A673 (cell line): Measurements from ENCODE around the gene COX18. TPM values are rescaled to one million over a fixed set of nuclear protein-coding genes. Genes with fewer than 3 reads are reported as not detected.

ENCODE experiments used
- Bru-seq: library from RNA; stranded (reverse); fragments of 400-500 nt; gene quantifications from one replicate; lab custom pipeline; 2021; lab: Mats Ljungman, UMichigan
- BruChase-seq, 2 experiments: library from RNA; stranded (reverse); fragments of 400-500 nt; gene quantifications; one replicate each; lab custom pipeline; 2021; lab: Mats Ljungman, UMichigan
- BruUV-seq: library from RNA; stranded (reverse); fragments of 400-500 nt; replicated peaks from 2 replicates; lab custom pipeline; 2021; lab: Mats Ljungman, UMichigan
- CTCF ChIA-PET: fragments of 300-600 bp; sonication (Branson Sonifier 250); formaldehyde crosslinking; loops from one replicate; lab custom pipeline; 2022; ENCODE audit warnings: antibody characterized with exemption; lab: Charles Lee
- POLR2A ChIA-PET: fragments of 300-600 bp; sonication (Branson Sonifier 250); formaldehyde crosslinking; loops from one replicate; lab custom pipeline; 2022; ENCODE audit warnings: antibody characterized with exemption; ENCODE audit not compliant: low non-redundant PET; lab: Charles Lee
- DNase-seq: peaks from one replicate; pipeline ENCODE4 v3.0.0-alpha.2; 2015; ENCODE audit warnings: low spot score
- H3K27ac ChIP-seq: fragments of 200-600 bp; sonication (generic); 2 replicates; pipeline ENCODE4 v1.5.1; 2016; ENCODE audit warnings: mixed run types, low read depth, mild to moderate bottlenecking, mixed read lengths, antibody characterized with exemption, low read length; ENCODE audit not compliant: poor library complexity, severe bottlenecking
- H3K27me3 ChIP-seq: fragments of 200-600 bp; sonication (generic); replicated peaks from 2 replicates; pipeline ENCODE4 v1.6.1; 2017; ENCODE audit warnings: mixed run types, low read depth, mild to moderate bottlenecking, mixed read lengths, antibody characterized with exemption, low read length; ENCODE audit not compliant: insufficient read depth, poor library complexity
- H3K36me3 ChIP-seq: fragments of 200-600 bp; sonication (generic); 2 replicates; pipeline ENCODE4 v1.6.1; 2016; ENCODE audit warnings: mixed run types, mild to moderate bottlenecking, mixed read lengths, antibody characterized with exemption, low read length; ENCODE audit not compliant: insufficient read depth, poor library complexity, severe bottlenecking
- H3K4me1 ChIP-seq: fragments of 200-600 bp; sonication (generic); 2 replicates; pipeline ENCODE4 v1.6.1; 2017; ENCODE audit warnings: mixed run types, mild to moderate bottlenecking, mixed read lengths, antibody characterized with exemption, low read length; ENCODE audit not compliant: insufficient read depth, poor library complexity, severe bottlenecking
- H3K4me3 ChIP-seq: fragments of 200-600 bp; sonication (generic); 2 replicates; pipeline ENCODE4 v1.5.1; 2016; ENCODE audit warnings: low read depth, mixed run types, mild to moderate bottlenecking, mixed read lengths, low read length; ENCODE audit not compliant: poor library complexity, severe bottlenecking
- H3K9me3 ChIP-seq: fragments of 200-600 bp; sonication (generic); 2 replicates; pipeline ENCODE4 v1.6.1; 2016; ENCODE audit warnings: mixed run types, low read depth, mild to moderate bottlenecking, mixed read lengths, antibody characterized with exemption, low read length; ENCODE audit not compliant: poor library complexity, severe bottlenecking
- EZH2 ChIP-seq: fragments of 200-600 bp; sonication (generic); IDR thresholded peaks from 2 replicates; pipeline ENCODE4 v1.6.1; 2017; ENCODE audit warnings: borderline replicate concordance, low read depth, mild to moderate bottlenecking, mixed read lengths, antibody characterized with exemption, low read length; ENCODE audit not compliant: poor library complexity, severe bottlenecking
- intact Hi-C: fragments of 100-400 bp; cut with micrococcal nuclease; formaldehyde crosslinking; loops from one replicate; pipeline ENCODE4 v1.10.0; 2022; ENCODE audit not compliant: unreplicated experiment
- long read RNA-seq: library from polyadenylated mRNA; stranded (forward); transcript quantifications from one replicate; pipeline ENCODE4 v2.0.0, GENCODE V29; 2022
- total RNA-seq: library from RNA; stranded (reverse); gene quantifications from 2 replicates; pipeline ENCODE4 v1.2.3, GENCODE V29; 2021
- TF ChIP-seq, protein P1 (sequence below): fragments of 300-800, 200-600 bp; sonication (generic); conservative IDR thresholded peaks from 2 replicates; pipeline ENCODE4 v1.5.1; 2017; ENCODE audit warnings: low read depth, mild to moderate bottlenecking, antibody characterized with exemption, low read length, moderate library complexity, mixed read lengths

Gene COX18, protein sequence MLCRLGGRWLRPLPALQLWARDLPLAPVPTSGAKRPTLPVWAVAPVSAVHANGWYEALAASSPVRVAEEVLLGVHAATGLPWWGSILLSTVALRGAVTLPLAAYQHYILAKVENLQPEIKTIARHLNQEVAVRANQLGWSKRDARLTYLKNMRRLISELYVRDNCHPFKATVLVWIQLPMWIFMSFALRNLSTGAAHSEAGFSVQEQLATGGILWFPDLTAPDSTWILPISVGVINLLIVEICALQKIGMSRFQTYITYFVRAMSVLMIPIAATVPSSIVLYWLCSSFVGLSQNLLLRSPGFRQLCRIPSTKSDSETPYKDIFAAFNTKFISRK
- total RNA-seq: 10.9 and 11.1 TPM in 2 replicates
- Bru-seq, nascent RNA: percentile 71 among the genes with signal in this experiment
- BruChase-seq, experiment 1, labeled RNA remaining after a 2-hour chase: percentile 60 among the genes with signal in this experiment
- BruChase-seq, experiment 2, labeled RNA remaining after a 6-hour chase: percentile 73 among the genes with signal in this experiment
- long read RNA-seq, partial matches to known transcripts: 0 of 1 reads
- long read RNA-seq, other reads (novel, unspliced or antisense): 1 of 1 reads

DNA sequence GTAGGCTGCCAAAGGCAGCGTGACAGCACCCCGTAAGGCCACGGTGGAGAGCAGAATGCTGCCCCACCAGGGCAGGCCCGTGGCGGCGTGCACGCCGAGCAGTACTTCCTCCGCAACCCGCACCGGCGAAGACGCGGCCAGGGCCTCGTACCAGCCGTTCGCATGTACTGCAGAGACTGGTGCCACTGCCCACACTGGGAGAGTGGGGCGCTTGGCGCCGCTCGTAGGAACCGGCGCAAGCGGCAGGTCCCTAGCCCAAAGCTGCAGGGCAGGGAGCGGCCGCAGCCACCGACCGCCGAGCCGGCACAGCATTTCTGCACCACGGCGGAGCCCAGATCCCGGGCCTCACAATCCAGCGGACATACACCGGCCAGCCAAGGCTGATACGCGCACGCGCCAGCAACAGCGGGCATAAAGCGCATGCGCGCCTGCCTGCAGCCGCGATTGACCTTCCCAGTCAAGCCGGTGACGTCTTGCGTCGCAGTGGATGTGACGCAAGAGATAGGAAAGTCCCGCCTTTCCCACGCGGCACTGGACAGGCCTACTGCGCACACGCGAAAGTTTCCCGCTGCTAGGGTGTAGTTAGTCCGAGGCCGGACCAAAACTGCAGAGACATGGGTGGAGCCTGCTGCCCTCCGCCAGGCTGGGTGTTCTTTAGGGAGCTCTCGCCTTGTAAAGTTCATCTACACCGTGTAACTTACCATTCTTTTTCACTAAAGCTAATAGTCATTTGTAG, at the start of gene COX18:
TSS of gene COX18 (minus strand) at position 379 of the 736 bp plus-strand sequence. CDS start at position 312, 67 bp downstream.
- no peaks in the 10 kb centered on the region for H3K27me3 ChIP-seq
- no peaks in the 10 kb centered on the region for H3K4me1 ChIP-seq
- peaks cover 2% of the 10 kb centered on the region for H3K36me3 ChIP-seq
- intact Hi-C loops: loop anchor here (5.0 kb wide), 1 partner anchor 188 kb away; the partner anchor contains the start of gene ANKRD17
- ChIA-PET CTCF (no interaction called here), POLR2A (no interaction called here)
- no peak for TF ChIP-seq EZH2
- TF ChIP-seq, protein P1, sequence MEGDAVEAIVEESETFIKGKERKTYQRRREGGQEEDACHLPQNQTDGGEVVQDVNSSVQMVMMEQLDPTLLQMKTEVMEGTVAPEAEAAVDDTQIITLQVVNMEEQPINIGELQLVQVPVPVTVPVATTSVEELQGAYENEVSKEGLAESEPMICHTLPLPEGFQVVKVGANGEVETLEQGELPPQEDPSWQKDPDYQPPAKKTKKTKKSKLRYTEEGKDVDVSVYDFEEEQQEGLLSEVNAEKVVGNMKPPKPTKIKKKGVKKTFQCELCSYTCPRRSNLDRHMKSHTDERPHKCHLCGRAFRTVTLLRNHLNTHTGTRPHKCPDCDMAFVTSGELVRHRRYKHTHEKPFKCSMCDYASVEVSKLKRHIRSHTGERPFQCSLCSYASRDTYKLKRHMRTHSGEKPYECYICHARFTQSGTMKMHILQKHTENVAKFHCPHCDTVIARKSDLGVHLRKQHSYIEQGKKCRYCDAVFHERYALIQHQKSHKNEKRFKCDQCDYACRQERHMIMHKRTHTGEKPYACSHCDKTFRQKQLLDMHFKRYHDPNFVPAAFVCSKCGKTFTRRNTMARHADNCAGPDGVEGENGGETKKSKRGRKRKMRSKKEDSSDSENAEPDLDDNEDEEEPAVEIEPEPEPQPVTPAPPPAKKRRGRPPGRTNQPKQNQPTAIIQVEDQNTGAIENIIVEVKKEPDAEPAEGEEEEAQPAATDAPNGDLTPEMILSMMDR: no peak
- peak; percentile 92 for DNase-seq
- peak within 1 kb of the TSS; percentile 63 for H3K4me3 ChIP-seq
- H3K27ac ChIP-seq: peak within 1 kb of the TSS; percentile 88
- no TSS peak for BruUV-seq
- H3K9me3 ChIP-seq: no peaks in the 10 kb centered on the region

DNA sequence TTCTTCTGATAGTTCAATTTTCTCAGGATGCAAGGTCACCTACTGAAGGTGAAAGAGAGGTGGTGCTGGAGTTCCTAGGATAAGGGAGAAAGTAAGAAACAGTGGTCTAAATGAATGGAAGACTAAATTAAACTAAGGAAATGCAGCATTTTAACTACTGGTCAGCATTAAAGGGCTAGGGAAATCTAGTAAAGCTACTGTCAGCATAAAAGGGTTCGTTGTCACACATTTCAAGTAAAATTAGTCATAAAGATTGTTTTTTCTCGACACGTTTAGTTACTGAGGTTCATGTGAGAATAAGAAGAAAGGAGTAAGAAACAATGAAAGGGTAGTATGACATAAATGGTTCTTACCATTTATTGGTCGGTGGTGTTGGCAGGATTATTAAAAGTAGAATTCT, 40.0 kb upstream of the COX18 start:
- no peaks in the 10 kb centered on the region for H3K4me1 ChIP-seq
- ChIA-PET CTCF (interaction anchor here (0.6 kb wide), 1 partner anchor 536 kb away, joined by 7 read pairs; no protein-coding TSS in a partner anchor), POLR2A (no interaction called here)
- H3K9me3 ChIP-seq: no peaks in the 10 kb centered on the region
- DNase-seq: no peak
- no peaks in the 10 kb centered on the region for H3K27me3 ChIP-seq
- intact Hi-C loops: no loop called here
- H3K27ac ChIP-seq: no peak overlapping the region
- no peak for TF ChIP-seq EZH2
- TF ChIP-seq, protein P1: no peak
- H3K36me3 ChIP-seq: peaks cover 8% of the 10 kb centered on the region
- no peak overlapping the region for H3K4me3 ChIP-seq
- BruUV-seq: no TSS peak

DNA sequence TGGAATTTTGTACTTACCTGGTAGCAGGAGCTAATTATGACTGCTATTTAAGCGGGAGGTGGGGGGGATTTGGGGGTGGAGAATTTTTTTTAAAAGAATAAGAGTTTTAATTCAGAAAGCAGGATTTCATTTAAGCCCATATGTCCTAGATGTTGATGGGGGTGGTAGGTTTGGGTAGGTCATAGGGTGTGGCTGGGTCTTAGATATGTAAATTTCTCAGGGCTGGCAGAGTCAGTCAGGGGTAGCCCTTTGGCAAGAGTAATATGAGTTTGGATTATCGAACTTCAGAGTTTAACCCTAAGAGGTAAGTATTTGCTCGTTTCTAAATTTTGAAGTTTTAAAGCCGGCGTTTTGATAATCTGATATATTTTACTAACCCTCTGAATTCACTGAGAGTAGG, 35.2 kb upstream of the COX18 start:
- POLR2A ChIA-PET: no interaction called here
- no peaks in the 10 kb centered on the region for H3K4me1 ChIP-seq
- no peaks in the 10 kb centered on the region for H3K27me3 ChIP-seq
- no peaks in the 10 kb centered on the region for H3K9me3 ChIP-seq
- no TSS peak for BruUV-seq
- H3K36me3 ChIP-seq: peaks cover 8% of the 10 kb centered on the region
- H3K4me3 ChIP-seq: no peak overlapping the region
- CTCF ChIA-PET: no interaction called here
- no peak for DNase-seq
- no peak for TF ChIP-seq EZH2
- TF ChIP-seq, protein P1: no peak
- intact Hi-C loops: no loop called here
- H3K27ac ChIP-seq: no peak overlapping the region
